ENCODE data around the gene GPC6.

GRCh38 chr13:94063848-94064247 is 837.2 kb downstream of the GPC6 start:
- no peak for TF ChIP-seq CTCF (IDR thresholded peaks at IDR 0.05)
- TF ChIP-seq POLR2A (IDR thresholded peaks at IDR 0.05): no peak
